Prostate gland (tissue), 2 donors: ENCODE results near the gene TMEM81.

Experiments used
- POLR2A ChIP-seq: fragments of 450-650 bp; IDR thresholded peaks from one replicate; pipeline ENCODE4 v1.6.1; 2016; ENCODE audit warnings: antibody characterized with exemption, mild to moderate bottlenecking
- TF ChIP-seq, protein P1 (sequence below), 4 experiments: fragments of 200-600 bp in 2 of 4; fragments of 450-650 bp in 2 of 4; sonication (generic) in 2 of 4; IDR thresholded peaks; 1 replicate in 3 of 4; 2 replicates in 1 of 4; pipeline ENCODE4 v1.5.1; 2016 to 2019; ENCODE audit warnings: antibody characterized with exemption in 4 of 4, mild to moderate bottlenecking in 2 of 4, moderate library complexity in 2 of 4

- TF ChIP-seq POLR2A: no peak
- TF ChIP-seq, protein P1, sequence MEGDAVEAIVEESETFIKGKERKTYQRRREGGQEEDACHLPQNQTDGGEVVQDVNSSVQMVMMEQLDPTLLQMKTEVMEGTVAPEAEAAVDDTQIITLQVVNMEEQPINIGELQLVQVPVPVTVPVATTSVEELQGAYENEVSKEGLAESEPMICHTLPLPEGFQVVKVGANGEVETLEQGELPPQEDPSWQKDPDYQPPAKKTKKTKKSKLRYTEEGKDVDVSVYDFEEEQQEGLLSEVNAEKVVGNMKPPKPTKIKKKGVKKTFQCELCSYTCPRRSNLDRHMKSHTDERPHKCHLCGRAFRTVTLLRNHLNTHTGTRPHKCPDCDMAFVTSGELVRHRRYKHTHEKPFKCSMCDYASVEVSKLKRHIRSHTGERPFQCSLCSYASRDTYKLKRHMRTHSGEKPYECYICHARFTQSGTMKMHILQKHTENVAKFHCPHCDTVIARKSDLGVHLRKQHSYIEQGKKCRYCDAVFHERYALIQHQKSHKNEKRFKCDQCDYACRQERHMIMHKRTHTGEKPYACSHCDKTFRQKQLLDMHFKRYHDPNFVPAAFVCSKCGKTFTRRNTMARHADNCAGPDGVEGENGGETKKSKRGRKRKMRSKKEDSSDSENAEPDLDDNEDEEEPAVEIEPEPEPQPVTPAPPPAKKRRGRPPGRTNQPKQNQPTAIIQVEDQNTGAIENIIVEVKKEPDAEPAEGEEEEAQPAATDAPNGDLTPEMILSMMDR (IDR thresholded peaks at IDR 0.05): no peak
These were observed 11.2 kb upstream of the TMEM81 start for GRCh38 chr1:205095422-205095821.
